Prostate gland (tissue), 2 donors: Measurements from ENCODE around the gene DYNC1I2.

Experiments
- POLR2A ChIP-seq: fragments of 450-650 bp; IDR thresholded peaks from one replicate; pipeline ENCODE4 v1.6.1; 2016; ENCODE audit warnings: antibody characterized with exemption, mild to moderate bottlenecking
- POLR2AphosphoS5 ChIP-seq: sonication (generic); formaldehyde crosslinking; IDR thresholded peaks from one replicate; pipeline ENCODE4 v1.6.1; 2017; ENCODE audit warnings: antibody characterized with exemption
- TF ChIP-seq, protein P1 (sequence below), 4 experiments: fragments of 200-600 bp in 2 of 4; fragments of 450-650 bp in 2 of 4; sonication (generic) in 2 of 4; IDR thresholded peaks; 1 replicate in 3 of 4; 2 replicates in 1 of 4; pipeline ENCODE4 v1.5.1; 2016 to 2019; ENCODE audit warnings: antibody characterized with exemption in 4 of 4, mild to moderate bottlenecking in 2 of 4, moderate library complexity in 2 of 4

DNA sequence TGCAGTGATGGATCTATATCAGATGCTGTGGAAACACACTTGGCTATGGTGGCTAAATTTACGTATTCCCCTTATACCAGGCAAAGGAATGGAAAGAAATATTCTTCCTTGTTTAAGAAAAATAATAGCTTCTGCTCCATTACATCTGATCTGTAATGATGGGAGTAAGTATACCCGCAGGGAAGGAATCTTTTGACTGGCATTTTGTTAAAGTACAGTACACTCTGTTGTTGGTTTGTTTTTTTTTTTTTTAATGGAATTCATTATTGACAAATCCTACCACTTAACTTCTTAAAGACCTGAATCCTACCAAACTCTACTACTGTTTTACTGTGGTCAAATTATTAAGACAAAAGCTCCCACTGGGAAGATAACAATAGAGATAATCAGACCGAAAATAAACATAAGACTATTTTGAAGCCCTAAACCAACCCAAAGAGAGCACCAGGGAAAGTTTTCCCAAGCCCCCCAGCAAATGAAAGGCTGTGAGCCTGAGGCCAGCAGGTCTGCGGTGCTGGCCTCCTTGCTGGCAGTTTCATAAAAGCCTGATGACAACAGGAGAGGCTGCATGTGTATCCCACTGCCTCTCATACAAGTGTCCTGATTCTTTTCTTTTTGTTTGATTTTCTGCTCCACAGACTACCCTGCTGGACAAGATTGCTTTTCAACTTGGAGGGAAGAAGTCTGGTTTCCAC is 105.8 kb downstream of the DYNC1I2 start:
- TF ChIP-seq, protein P1, sequence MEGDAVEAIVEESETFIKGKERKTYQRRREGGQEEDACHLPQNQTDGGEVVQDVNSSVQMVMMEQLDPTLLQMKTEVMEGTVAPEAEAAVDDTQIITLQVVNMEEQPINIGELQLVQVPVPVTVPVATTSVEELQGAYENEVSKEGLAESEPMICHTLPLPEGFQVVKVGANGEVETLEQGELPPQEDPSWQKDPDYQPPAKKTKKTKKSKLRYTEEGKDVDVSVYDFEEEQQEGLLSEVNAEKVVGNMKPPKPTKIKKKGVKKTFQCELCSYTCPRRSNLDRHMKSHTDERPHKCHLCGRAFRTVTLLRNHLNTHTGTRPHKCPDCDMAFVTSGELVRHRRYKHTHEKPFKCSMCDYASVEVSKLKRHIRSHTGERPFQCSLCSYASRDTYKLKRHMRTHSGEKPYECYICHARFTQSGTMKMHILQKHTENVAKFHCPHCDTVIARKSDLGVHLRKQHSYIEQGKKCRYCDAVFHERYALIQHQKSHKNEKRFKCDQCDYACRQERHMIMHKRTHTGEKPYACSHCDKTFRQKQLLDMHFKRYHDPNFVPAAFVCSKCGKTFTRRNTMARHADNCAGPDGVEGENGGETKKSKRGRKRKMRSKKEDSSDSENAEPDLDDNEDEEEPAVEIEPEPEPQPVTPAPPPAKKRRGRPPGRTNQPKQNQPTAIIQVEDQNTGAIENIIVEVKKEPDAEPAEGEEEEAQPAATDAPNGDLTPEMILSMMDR (IDR thresholded peaks at IDR 0.05) = no peak
- TF ChIP-seq POLR2A (no peak), POLR2AphosphoS5 (no peak)
